Fibroblast of the aortic adventitia (primary cell): ENCODE measurements around the gene CHPF. TPM values are rescaled to one million over a fixed set of nuclear protein-coding genes. Genes with fewer than 3 reads are reported as not detected.

Experiments
- DNase-seq: peaks from one replicate; pipeline ENCODE4 v3.0.0-alpha.2; 2010; ENCODE audit warnings: low read depth
- H3K4me3 ChIP-seq: 2 replicates; pipeline ENCODE4 v1.5.1; 2011; ENCODE audit warnings: low read depth, mild to moderate bottlenecking, control low read depth, low read length, moderate library complexity
- total RNA-seq: library from RNA; depleted of rRNA; stranded (reverse); fragments of >200 nt; gene quantifications from 2 replicates; pipeline ENCODE4 v1.2.3, GENCODE V29; 2012; ENCODE audit warnings: low replicate concordance
- TF ChIP-seq, protein P1 (sequence below): IDR thresholded peaks from 2 replicates; pipeline ENCODE4 v1.5.1; 2011; ENCODE audit warnings: mild to moderate bottlenecking, low read length, control low read depth, inconsistent platforms; ENCODE audit not compliant: insufficient read depth

CHPF gene
- total RNA-seq, 1 donor = 62.4 TPM

DNA sequence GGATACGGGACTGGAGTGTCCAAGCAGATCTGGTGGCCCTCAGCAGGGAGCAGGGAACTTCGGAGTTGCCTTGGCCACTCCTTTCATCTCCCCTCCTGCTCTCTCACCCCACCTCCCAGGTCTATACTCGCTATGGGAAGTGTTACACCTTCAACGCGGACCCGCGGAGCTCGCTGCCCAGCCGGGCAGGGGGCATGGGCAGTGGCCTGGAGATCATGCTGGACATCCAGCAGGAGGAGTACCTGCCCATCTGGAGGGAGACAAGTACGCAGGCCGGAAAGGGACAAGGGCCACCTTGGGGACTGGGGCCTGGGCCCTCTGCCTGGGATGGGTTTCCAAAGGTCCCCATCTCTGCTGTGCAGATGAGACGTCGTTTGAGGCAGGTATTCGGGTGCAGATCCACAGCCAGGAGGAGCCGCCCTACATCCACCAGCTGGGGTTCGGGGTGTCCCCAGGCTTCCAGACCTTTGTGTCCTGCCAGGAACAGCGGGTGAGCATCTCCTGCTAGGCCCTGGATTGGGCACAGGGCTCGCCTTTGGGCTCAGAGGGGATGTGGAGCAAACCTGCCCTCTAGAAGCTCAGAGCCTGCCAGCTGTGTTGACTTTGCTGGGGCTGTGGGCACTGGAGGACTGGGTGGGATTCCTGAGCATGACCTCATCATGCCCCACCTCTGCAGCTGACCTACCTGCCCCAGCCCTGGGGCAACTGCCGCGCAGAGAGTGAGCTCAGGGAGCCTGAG lies 11.8 kb downstream of the CHPF start:
- no peak overlapping the region for H3K4me3 ChIP-seq
- TF ChIP-seq, protein P1, sequence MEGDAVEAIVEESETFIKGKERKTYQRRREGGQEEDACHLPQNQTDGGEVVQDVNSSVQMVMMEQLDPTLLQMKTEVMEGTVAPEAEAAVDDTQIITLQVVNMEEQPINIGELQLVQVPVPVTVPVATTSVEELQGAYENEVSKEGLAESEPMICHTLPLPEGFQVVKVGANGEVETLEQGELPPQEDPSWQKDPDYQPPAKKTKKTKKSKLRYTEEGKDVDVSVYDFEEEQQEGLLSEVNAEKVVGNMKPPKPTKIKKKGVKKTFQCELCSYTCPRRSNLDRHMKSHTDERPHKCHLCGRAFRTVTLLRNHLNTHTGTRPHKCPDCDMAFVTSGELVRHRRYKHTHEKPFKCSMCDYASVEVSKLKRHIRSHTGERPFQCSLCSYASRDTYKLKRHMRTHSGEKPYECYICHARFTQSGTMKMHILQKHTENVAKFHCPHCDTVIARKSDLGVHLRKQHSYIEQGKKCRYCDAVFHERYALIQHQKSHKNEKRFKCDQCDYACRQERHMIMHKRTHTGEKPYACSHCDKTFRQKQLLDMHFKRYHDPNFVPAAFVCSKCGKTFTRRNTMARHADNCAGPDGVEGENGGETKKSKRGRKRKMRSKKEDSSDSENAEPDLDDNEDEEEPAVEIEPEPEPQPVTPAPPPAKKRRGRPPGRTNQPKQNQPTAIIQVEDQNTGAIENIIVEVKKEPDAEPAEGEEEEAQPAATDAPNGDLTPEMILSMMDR = no peak
- no peak for DNase-seq

DNA sequence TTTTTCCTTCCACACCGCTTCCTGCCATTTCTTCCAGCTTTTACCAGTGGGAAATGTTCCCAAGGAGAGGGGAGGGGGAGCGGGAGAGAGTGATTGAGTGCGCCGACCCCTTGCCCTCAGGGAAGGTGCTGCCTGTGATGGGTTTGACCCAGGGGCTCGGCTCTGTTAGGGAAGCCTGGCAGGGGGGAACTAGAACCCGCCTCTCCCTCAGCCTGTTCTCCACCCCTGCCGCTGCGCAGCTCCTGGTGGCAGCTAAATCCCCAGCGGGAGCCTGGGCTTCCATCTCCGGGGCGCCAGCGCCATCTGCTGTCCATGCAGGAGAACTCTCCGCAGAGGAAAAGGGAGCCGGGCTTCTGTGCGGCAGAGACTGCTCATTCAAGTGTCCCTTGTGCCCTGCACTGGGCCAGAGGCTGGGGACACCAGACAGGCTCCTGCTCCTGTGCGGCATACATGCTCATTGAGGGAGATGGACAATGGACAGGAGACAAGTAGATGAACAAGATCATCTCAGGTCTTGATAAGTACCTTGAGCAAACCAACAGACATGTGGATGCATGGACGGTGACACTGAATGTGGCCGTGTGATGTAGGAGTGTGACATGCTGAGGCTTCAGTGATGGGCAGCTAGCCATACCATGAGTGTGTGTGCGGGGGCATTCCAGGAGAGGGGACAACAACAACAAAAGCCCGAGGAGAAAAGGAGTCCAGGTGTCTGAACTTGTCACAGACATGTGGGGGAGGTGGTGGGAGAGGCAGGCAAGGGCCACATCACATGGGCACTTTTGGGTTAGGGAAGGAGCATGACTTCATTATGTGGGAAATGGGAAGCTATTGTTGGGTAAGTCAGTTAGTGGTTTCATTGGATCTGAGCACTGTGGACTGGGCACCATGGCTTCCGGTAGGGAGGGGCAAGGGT lies 13.3 kb downstream of the CHPF start:
- peak overlapping the region; percentile 48 for H3K4me3 ChIP-seq
- peak; percentile 85 for DNase-seq
- TF ChIP-seq, protein P1 = peak; percentile 97

DNA sequence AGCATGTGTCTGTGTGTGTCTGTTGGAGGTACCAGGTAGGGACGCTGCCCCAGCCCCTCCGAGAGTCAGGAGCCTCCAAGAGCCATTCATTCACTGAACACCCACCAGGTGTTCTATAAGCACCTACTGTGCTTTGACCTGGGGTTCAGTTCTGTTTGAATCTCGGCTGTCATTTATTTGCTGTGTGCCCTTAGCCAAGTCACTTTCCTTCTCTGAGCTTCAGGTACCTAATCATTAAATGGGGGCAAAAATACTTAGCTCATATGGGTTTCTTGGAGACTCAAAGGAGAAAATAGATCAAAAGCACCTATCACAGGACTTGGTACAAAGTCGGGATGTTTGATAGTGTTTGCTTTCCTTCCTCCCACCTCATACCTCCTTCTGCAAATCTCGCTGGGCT lies 16.1 kb downstream of the CHPF start:
- DNase-seq = no peak
- TF ChIP-seq, protein P1 = no peak
- H3K4me3 ChIP-seq = no peak overlapping the region

DNA sequence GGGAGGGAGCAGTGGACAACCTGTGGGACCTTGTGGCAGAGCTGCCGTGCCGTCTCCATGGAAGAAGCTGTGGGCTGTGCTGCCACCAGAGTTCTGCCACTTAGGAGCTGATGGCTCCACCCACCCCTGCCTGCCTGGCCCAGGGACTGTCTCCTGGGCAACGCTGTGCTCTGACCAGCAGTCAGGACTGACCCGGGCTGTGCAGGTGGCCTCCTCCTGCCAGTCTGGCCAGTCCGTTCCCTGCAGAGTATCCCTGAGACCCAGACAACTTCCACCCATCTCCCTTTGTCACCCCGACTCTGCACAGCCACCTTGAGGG lies 16.6 kb downstream of the CHPF start:
- TF ChIP-seq, protein P1 = no peak
- no peak for DNase-seq
- no peak overlapping the region for H3K4me3 ChIP-seq

DNA sequence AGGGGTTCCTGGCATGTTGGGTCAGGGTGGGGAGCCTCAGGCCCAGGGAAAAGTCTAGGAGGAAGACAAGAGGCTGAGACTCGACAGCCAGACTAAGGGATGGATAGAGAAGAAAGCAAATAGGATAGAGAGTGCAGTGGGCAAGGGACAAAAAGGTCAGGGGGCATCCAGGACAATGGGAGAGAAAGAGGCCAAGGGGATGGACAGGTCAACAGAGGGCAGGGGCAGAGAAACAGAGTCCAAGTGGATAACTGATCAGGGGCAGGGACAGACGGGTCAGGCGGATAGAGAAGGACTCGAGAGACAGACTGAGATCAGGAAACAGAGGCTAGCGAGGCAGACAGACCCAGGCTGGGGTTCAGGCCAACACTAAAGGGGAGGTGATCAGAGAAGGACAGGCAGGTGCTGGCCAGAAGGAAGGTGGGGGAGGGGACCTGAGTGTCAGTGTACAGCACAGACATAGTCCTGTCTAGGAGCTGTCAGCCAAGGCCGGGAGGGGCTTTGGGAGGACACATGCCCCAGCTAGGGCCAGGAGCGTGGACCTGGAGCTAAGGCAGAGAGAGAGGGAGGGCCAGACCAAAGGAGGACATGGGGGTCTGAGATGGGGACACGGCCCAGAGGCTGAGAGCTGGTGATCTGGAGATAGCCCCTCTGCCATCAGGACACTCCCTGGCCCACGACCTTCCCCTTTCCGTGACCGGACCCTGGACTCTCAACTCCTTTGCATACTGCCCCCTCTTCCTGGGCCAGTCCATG lies 17.1 kb downstream of the CHPF start:
- no peak overlapping the region for H3K4me3 ChIP-seq
- TF ChIP-seq, protein P1 = no peak
- DNase-seq = no peak

DNA sequence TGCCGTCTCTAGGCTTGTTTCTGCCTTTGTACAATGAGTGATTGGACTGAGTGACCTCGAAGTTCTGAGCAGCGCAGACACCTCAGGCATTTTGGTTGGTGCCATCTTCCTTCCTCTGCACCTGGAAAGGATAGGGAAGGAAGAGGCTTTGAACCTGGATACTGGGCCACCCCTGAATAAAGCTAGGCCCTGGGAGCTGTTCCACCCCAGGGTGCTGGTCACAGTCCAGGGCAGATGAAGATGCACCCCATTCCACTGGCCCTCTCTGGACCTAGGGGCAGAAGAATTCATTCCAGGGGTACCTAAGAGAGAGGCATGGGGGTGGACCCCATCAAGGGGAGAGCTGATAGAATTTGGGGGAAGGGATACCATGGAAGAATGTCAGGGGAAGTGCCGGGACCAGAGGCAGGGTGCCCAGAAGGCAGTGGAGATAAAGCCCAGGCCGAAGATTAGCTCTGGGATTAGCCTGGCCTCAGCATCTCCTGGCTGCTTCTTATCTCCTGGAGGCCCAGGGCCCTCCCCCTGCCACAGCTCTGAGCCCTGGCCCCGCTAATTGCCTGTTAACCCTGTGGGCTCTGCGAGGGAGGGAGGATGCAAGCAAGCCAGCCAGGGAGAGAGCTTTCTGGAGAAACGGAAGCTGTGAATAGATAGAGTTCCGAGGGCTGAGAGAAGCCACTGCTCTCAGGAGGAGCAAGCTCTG lies 17.9 kb downstream of the CHPF start:
- peak; percentile 52 for DNase-seq

More for the DNA sequence above, 17.9 kb downstream of the CHPF start:
- TF ChIP-seq, protein P1 = no peak
- H3K4me3 ChIP-seq = no peak overlapping the region
